Mucosa of stomach (tissue), 1 donor: ENCODE measurements around the gene LAMC2.

Experiments used
- H3K27me3 ChIP-seq: one replicate; pipeline ENCODE4 v1.7.0; 2013; ENCODE audit warnings: mild to moderate bottlenecking, low read length; ENCODE audit not compliant: control insufficient read depth, insufficient read depth
- H3K36me3 ChIP-seq: one replicate; pipeline ENCODE4 v1.7.0; 2013; ENCODE audit warnings: low read length; ENCODE audit not compliant: control insufficient read depth, insufficient read depth
- H3K4me1 ChIP-seq: one replicate; pipeline ENCODE4 v1.7.0; 2013; ENCODE audit warnings: mild to moderate bottlenecking, low read length; ENCODE audit not compliant: control insufficient read depth, insufficient read depth
- H3K4me3 ChIP-seq: one replicate; pipeline ENCODE4 v1.7.0; 2013; ENCODE audit warnings: low read length
- H3K9ac ChIP-seq: one replicate; pipeline ENCODE4 v1.7.0; 2013; ENCODE audit warnings: mild to moderate bottlenecking, low read length, moderate library complexity
- H3K9me3 ChIP-seq: one replicate; pipeline ENCODE4 v1.7.0; 2013; ENCODE audit warnings: mild to moderate bottlenecking, low read length, moderate library complexity; ENCODE audit not compliant: control insufficient read depth
- donor health status: Pancreatic carcinoma.

The LAMC2 gene

DNA sequence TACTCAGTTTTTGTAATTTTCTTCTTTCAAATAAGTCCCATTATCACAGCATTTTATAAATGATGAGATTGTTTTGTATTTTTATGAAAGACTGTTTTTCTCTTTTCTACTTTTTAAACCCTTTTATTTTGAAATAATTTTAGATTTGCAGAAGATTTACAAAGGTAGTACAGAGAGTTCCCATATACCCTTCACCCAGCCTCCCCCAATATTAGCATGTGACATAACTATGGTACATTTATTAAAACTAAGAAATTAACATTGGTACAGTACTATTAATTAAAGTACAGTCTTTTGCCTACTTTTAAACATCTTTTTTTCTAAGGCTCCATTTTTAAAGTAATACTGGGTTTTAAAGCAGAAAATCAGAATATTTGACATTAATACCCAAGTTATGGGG, 35.6 kb upstream of the LAMC2 start:
- no peaks in the 10 kb centered on the region for H3K27me3 ChIP-seq
- H3K4me3 ChIP-seq: no peak overlapping the region
- H3K9ac ChIP-seq: no peak overlapping the region
- no peaks in the 10 kb centered on the region for H3K9me3 ChIP-seq
- no peaks in the 10 kb centered on the region for H3K4me1 ChIP-seq
- H3K36me3 ChIP-seq: no peaks in the 10 kb centered on the region

DNA sequence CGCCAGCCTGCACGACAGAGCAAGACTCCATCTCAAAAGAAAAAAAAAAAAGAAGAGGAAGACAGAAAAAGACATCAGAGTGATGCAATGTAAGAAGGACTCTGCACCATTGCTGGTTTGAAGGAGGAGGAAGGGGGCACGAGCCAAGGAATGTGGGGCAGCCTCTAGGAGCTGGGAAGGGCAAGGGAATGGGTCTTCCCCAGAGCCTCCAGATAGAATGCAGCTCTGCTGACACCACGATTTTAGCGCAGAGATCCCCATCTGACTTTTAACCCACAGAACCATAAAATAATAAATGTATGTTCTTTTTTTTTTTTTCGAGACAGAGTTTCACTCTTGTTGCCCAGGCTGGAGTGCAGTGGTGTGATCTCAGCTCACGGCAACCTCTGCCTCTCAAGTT, 33.9 kb upstream of the LAMC2 start:
- no peak overlapping the region for H3K9ac ChIP-seq
- H3K9me3 ChIP-seq: no peaks in the 10 kb centered on the region
- H3K36me3 ChIP-seq: no peaks in the 10 kb centered on the region
- H3K27me3 ChIP-seq: no peaks in the 10 kb centered on the region
- no peaks in the 10 kb centered on the region for H3K4me1 ChIP-seq
- no peak overlapping the region for H3K4me3 ChIP-seq

DNA sequence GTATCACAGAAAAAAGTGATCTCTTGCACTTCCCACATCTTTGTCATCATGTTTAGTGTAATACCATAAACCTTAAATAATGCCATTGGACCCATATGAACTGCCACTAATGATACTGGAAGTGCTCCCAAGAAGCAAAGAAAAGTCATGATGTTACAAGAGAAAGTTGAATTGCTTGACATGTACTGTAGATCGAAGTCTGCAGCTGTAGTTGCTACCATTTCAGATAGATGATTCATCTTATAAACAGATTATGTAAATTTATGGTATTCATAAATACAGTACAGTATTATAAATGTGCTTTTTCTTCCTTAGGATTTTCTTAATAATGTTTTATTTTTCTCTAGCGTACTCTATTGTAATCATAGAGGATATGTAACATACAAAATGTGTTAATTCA, 30.1 kb upstream of the LAMC2 start:
- H3K9ac ChIP-seq: no peak overlapping the region
- H3K4me3 ChIP-seq: no peak overlapping the region
- H3K27me3 ChIP-seq: no peaks in the 10 kb centered on the region
- peaks cover 17% of the 10 kb centered on the region for H3K4me1 ChIP-seq
- no peaks in the 10 kb centered on the region for H3K36me3 ChIP-seq
- no peaks in the 10 kb centered on the region for H3K9me3 ChIP-seq

DNA sequence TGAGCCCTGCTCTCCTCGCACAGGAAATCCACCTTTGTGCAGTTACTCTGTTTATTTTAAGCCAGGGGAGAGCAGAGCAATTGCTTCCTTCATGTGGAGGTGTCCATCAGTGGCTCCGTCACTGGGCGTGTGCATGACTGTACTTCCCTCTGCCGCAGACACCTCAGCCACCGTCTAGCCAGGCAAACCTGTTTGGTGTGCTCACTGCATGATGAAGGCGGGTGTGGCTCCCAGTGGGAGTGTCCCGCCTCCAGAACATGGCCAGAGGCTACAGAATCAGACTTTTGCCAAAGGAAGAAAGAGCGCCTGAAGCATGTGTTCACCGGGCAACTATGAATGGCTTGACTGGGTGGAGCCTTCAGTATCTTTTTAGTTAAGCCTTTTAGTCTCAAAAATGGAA, 26.1 kb upstream of the LAMC2 start:
- H3K27me3 ChIP-seq: no peaks in the 10 kb centered on the region
- no peaks in the 10 kb centered on the region for H3K9me3 ChIP-seq
- H3K4me1 ChIP-seq: peaks cover 17% of the 10 kb centered on the region
- H3K4me3 ChIP-seq: no peak overlapping the region
- H3K36me3 ChIP-seq: no peaks in the 10 kb centered on the region
- peak overlapping the region; percentile 37 for H3K9ac ChIP-seq

DNA sequence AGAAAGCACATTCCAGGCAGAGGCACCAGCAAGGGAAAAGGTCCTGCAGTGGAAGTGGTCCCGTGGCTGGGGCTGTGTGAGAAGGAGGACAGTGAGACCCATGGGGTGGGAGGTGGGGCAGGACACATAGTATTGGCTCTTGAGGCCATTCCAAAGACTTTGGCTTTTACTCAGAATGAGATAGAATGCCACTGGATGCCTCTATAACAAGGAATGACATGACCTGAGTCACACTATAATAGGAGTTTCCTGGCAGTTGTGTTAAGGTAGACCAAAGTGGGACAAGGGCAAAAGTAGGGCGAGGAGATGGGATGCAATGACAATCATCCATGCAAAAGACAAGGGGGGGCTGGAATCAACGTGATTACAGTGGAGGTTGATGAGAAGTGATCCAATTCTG, 24.7 kb upstream of the LAMC2 start:
- no peaks in the 10 kb centered on the region for H3K36me3 ChIP-seq
- no peak overlapping the region for H3K4me3 ChIP-seq
- H3K9ac ChIP-seq: no peak overlapping the region
- H3K27me3 ChIP-seq: no peaks in the 10 kb centered on the region
- no peaks in the 10 kb centered on the region for H3K9me3 ChIP-seq
- peaks cover 17% of the 10 kb centered on the region for H3K4me1 ChIP-seq

DNA sequence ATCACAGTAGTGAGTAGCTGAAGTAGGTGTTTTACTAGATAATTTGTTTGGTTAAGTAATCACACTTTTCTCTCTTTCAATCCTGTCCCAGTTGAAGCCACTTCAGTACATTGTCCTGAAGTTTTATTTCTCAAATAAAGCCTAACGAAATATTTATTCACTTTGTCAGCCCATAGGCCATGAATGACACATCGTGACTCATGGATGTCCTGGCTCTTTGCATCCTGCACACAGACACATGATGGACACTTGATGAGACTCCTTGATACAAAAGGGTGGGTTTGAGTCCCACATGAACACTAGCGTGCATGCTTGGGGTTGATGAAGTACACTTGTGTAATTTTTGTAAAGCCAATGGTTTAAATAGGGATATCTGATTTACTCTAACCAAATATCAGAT, 22.7 kb upstream of the LAMC2 start:
- Histone ChIP-seq H3K4me1 (peaks cover 17% of the 10 kb centered on the region), H3K27me3 (no peaks in the 10 kb centered on the region), H3K36me3 (no peaks in the 10 kb centered on the region), H3K4me3 (no peak overlapping the region), H3K9me3 (no peaks in the 10 kb centered on the region), H3K9ac (no peak overlapping the region)

DNA sequence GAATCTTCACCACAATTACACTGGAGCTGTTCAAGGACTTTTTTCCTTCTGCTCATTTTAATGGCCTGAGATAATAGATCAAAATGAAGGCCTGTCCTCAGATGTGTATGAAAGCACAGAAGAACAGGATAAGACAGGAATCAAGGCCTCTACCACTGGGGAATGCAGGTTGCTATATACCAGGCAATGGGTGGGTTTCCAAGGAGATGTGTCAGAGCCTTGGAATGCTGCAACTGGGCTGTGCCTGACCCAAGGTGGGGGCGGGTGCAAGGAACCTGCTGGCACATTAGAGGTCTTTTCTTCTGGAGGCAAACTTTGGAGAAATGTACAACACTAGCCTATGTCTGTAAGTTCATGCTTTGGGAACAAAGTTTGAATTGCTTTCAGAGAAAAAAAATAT, 21.7 kb upstream of the LAMC2 start:
- Histone ChIP-seq H3K27me3 (no peaks in the 10 kb centered on the region), H3K9ac (no peak overlapping the region), H3K9me3 (no peaks in the 10 kb centered on the region), H3K4me1 (peaks cover 14% of the 10 kb centered on the region), H3K4me3 (no peak overlapping the region), H3K36me3 (no peaks in the 10 kb centered on the region)

DNA sequence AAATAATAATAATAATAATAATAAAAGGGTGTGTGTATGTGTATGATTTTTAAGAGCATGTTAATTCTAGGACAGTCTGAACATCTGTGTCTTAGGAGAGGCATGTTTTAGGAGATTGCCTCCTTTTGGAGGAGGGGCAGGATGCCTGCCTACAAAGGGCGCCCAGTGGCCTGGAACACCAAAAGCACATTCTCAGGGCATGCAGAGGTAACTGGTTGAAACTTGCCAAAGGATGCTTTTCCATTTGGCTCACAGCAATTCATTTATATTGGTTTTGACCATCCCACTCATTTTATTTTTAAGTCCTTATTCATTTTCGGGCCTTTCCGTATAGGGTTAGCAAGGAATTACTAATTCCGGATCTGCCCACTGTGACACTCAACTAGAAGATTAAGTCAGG, 21.1 kb upstream of the LAMC2 start:
- Histone ChIP-seq H3K27me3 (no peaks in the 10 kb centered on the region), H3K4me1 (peaks cover 7% of the 10 kb centered on the region), H3K9me3 (no peaks in the 10 kb centered on the region), H3K36me3 (no peaks in the 10 kb centered on the region), H3K4me3 (no peak overlapping the region), H3K9ac (no peak overlapping the region)

DNA sequence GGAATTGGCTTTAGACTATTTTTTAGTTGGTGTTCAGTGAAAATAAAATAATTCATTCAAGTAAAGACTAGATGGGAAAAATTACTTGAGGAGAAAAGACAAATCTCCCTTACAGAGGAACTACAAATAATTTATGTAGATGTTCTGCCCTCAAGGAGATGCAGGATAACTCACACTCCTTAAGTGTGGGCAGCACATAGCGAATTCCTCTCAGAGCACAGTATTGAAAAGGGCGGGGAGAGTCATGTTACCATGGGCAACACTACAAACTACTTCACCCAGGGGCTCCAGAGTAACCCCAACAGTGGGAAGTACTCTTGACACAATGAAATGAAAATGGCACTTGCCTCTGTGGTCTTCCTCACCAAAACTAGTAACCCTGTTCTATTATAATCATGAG, 20.6 kb upstream of the LAMC2 start:
- H3K9ac ChIP-seq: no peak overlapping the region
- H3K9me3 ChIP-seq: no peaks in the 10 kb centered on the region
- no peaks in the 10 kb centered on the region for H3K36me3 ChIP-seq
- H3K4me3 ChIP-seq: no peak overlapping the region
- no peaks in the 10 kb centered on the region for H3K27me3 ChIP-seq
- peaks cover 3% of the 10 kb centered on the region for H3K4me1 ChIP-seq

DNA sequence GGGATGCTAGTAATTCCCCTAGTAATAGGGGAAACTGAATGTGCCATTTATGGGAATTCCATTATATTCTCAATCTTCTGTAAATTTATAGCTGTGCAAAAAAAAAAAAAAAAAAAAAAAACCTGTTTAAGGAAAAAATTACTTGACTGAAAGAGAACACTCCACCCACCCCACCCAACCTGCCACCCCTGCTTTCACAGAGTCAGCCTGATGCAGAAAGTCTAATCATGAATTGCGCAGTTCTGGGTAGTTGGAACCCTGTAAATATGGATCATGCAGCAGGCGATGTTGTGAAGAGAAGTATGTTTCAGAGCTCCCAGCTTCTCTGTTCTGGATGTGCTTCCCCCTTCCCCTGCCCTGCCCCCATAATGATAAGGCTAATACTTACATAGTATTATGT, 19.6 kb upstream of the LAMC2 start:
- Histone ChIP-seq H3K4me3 (no peak overlapping the region), H3K27me3 (no peaks in the 10 kb centered on the region), H3K36me3 (no peaks in the 10 kb centered on the region), H3K9me3 (no peaks in the 10 kb centered on the region), H3K4me1 (no peaks in the 10 kb centered on the region), H3K9ac (no peak overlapping the region)

DNA sequence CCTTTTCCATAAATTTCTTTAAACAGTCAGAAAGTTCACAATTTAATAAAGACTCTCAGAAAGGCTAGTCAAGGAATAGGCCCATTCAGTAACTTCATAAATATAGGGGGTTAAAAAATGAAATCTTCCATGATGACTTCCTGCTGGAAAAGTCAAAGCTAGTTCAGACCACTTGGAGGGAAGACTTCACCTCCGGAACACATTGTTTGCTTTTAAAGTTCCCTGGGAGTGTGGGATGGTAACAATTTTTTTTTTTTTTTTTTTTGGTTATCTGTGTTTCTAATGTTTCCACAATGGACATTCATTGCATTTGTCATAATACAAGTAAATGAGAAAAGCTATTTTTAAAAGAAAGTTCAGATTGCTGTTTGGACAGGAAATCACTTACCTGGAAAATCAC, 18.4 kb upstream of the LAMC2 start:
- no peaks in the 10 kb centered on the region for H3K9me3 ChIP-seq
- no peaks in the 10 kb centered on the region for H3K4me1 ChIP-seq
- H3K4me3 ChIP-seq: no peak overlapping the region
- no peaks in the 10 kb centered on the region for H3K27me3 ChIP-seq
- no peak overlapping the region for H3K9ac ChIP-seq
- H3K36me3 ChIP-seq: no peaks in the 10 kb centered on the region

DNA sequence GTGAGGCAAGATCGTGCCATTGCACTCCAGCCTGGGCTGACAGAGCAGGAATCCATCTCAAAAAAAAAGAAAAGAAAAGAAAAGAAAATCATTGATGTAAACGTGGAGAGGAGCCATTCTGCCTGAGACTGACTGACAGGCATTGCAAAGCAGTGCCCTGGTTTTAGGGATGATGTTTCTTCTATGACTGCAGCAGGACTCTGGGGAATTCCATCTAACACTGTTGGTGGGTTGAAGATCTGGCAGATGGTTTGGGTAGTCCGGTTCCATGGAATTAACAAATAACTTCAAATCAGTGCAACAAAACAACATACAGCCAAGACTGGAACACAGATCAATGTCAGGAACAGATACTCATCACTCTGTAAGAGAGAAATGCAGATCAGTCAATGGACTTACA, 17.8 kb upstream of the LAMC2 start:
- H3K9ac ChIP-seq: no peak overlapping the region
- H3K4me3 ChIP-seq: no peak overlapping the region
- no peaks in the 10 kb centered on the region for H3K27me3 ChIP-seq
- H3K36me3 ChIP-seq: no peaks in the 10 kb centered on the region
- no peaks in the 10 kb centered on the region for H3K4me1 ChIP-seq
- no peaks in the 10 kb centered on the region for H3K9me3 ChIP-seq

DNA sequence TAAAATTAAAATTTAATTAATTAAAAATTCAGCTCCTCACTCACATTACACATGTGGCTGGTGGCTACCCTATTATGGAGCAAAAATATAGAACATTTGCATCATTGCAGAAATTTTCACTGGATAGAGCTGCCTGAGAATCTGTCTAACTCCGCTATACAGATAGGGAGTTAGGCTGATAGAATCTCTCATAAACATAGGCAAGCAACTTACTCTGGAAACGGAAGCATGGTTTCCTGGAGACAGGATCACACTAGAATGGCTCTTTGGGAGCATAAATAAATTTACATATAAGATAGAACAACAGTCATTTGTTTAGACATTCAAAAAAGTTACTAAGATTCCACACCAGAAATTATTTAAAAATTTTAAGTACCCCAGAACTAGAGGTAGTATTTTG, 12.2 kb upstream of the LAMC2 start:
- Histone ChIP-seq H3K4me1 (peaks cover 6% of the 10 kb centered on the region), H3K36me3 (no peaks in the 10 kb centered on the region), H3K4me3 (no peak overlapping the region), H3K9ac (no peak overlapping the region), H3K9me3 (no peaks in the 10 kb centered on the region), H3K27me3 (no peaks in the 10 kb centered on the region)
